ENCODE data around the gene HINT3.

Gene HINT3

GRCh38 chr6:125939791-125940190 lies 16.8 kb upstream of the HINT3 start:
- Histone ChIP-seq H3K27ac (ENCODE audit: low read length) (no peak overlapping the region), H3K27me3 (ENCODE audit: control insufficient read depth in 1 of 2, insufficient read depth in 2 of 2, low read length in 2 of 2) (no peaks in the 10 kb centered on the region), H3K4me1 (ENCODE audit: control insufficient read depth, insufficient read depth, low read length) (no peaks in the 10 kb centered on the region), H3K36me3 (ENCODE audit: control insufficient read depth in 2 of 2, insufficient read depth in 2 of 2, low read length in 2 of 2) (no peaks in the 10 kb centered on the region), H3K9me3 (ENCODE audit: control insufficient read depth in 2 of 2, low read length in 2 of 2) (no peaks in the 10 kb centered on the region), H3K4me3 (ENCODE audit: low read length in 2 of 2) (no peak overlapping the region), H3K9ac (ENCODE audit: low read length in 2 of 2) (no peak overlapping the region)

GRCh38 chr6:125940247-125941041 lies 16.1 kb upstream of the HINT3 start:
- Histone ChIP-seq H3K36me3 (ENCODE audit: control insufficient read depth in 2 of 2, insufficient read depth in 2 of 2, low read length in 2 of 2) (no peaks in the 10 kb centered on the region), H3K27me3 (ENCODE audit: control insufficient read depth in 1 of 2, insufficient read depth in 2 of 2, low read length in 2 of 2) (no peaks in the 10 kb centered on the region), H3K9ac (ENCODE audit: low read length in 2 of 2) (no peak overlapping the region), H3K9me3 (ENCODE audit: control insufficient read depth in 2 of 2, low read length in 2 of 2) (no peaks in the 10 kb centered on the region), H3K4me1 (ENCODE audit: control insufficient read depth, insufficient read depth, low read length) (no peaks in the 10 kb centered on the region), H3K4me3 (ENCODE audit: low read length in 2 of 2) (no peak overlapping the region), H3K27ac (ENCODE audit: low read length) (no peak overlapping the region)

- Histone ChIP-seq H3K9ac (ENCODE audit: low read length in 2 of 2) (no peak overlapping the region), H3K27ac (ENCODE audit: low read length) (no peak overlapping the region), H3K36me3 (ENCODE audit: control insufficient read depth in 2 of 2, insufficient read depth in 2 of 2, low read length in 2 of 2) (no peaks in the 10 kb centered on the region), H3K27me3 (ENCODE audit: control insufficient read depth in 1 of 2, insufficient read depth in 2 of 2, low read length in 2 of 2) (no peaks in the 10 kb centered on the region), H3K4me1 (ENCODE audit: control insufficient read depth, insufficient read depth, low read length) (no peaks in the 10 kb centered on the region), H3K9me3 (ENCODE audit: control insufficient read depth in 2 of 2, low read length in 2 of 2) (no peaks in the 10 kb centered on the region), H3K4me3 (ENCODE audit: low read length in 2 of 2) (no peak overlapping the region)
These were observed 13.7 kb upstream of the HINT3 start for GRCh38 chr6:125942672-125943527.

GRCh38 chr6:125943528-125944433 lies 12.8 kb upstream of the HINT3 start:
- no peaks in the 10 kb centered on the region for H3K27me3 ChIP-seq (ENCODE audit: control insufficient read depth in 1 of 2, insufficient read depth in 2 of 2, low read length in 2 of 2)
- H3K27ac ChIP-seq (ENCODE audit: low read length) = no peak overlapping the region

GRCh38 chr6:125944434-125944816 lies 12.1 kb upstream of the HINT3 start:
- H3K36me3 ChIP-seq (ENCODE audit: control insufficient read depth in 2 of 2, insufficient read depth in 2 of 2, low read length in 2 of 2) = no peaks in the 10 kb centered on the region
- H3K9me3 ChIP-seq (ENCODE audit: control insufficient read depth in 2 of 2, low read length in 2 of 2) = no peaks in the 10 kb centered on the region
- no peak overlapping the region for H3K4me3 ChIP-seq (ENCODE audit: low read length in 2 of 2)
- no peak overlapping the region for H3K27ac ChIP-seq (ENCODE audit: low read length)
- H3K9ac ChIP-seq (ENCODE audit: low read length in 2 of 2) = no peak overlapping the region
- H3K27me3 ChIP-seq (ENCODE audit: control insufficient read depth in 1 of 2, insufficient read depth in 2 of 2, low read length in 2 of 2) = no peaks in the 10 kb centered on the region
- no peaks in the 10 kb centered on the region for H3K4me1 ChIP-seq (ENCODE audit: control insufficient read depth, insufficient read depth, low read length)

More at GRCh38 chr6:125943528-125944433, 12.8 kb upstream of the HINT3 start:
- Histone ChIP-seq H3K4me3 (ENCODE audit: low read length in 2 of 2) (no peak overlapping the region), H3K4me1 (ENCODE audit: control insufficient read depth, insufficient read depth, low read length) (no peaks in the 10 kb centered on the region), H3K36me3 (ENCODE audit: control insufficient read depth in 2 of 2, insufficient read depth in 2 of 2, low read length in 2 of 2) (no peaks in the 10 kb centered on the region), H3K9ac (ENCODE audit: low read length in 2 of 2) (no peak overlapping the region), H3K9me3 (ENCODE audit: control insufficient read depth in 2 of 2, low read length in 2 of 2) (no peaks in the 10 kb centered on the region)

- Histone ChIP-seq H3K27ac (ENCODE audit: low read length) (no peak overlapping the region), H3K9me3 (ENCODE audit: control insufficient read depth in 2 of 2, low read length in 2 of 2) (no peaks in the 10 kb centered on the region), H3K4me3 (ENCODE audit: low read length in 2 of 2) (no peak overlapping the region), H3K27me3 (ENCODE audit: control insufficient read depth in 1 of 2, insufficient read depth in 2 of 2, low read length in 2 of 2) (no peaks in the 10 kb centered on the region), H3K36me3 (ENCODE audit: control insufficient read depth in 2 of 2, insufficient read depth in 2 of 2, low read length in 2 of 2) (no peaks in the 10 kb centered on the region), H3K9ac (ENCODE audit: low read length in 2 of 2) (no peak overlapping the region), H3K4me1 (ENCODE audit: control insufficient read depth, insufficient read depth, low read length) (no peaks in the 10 kb centered on the region)
These were observed 11.7 kb upstream of the HINT3 start for GRCh38 chr6:125944896-125945295.

- Histone ChIP-seq H3K9me3 (ENCODE audit: control insufficient read depth in 2 of 2, low read length in 2 of 2) (no peaks in the 10 kb centered on the region), H3K9ac (ENCODE audit: low read length in 2 of 2) (no peak overlapping the region), H3K4me3 (ENCODE audit: low read length in 2 of 2) (no peak overlapping the region), H3K27me3 (ENCODE audit: control insufficient read depth in 1 of 2, insufficient read depth in 2 of 2, low read length in 2 of 2) (no peaks in the 10 kb centered on the region), H3K4me1 (ENCODE audit: control insufficient read depth, insufficient read depth, low read length) (no peaks in the 10 kb centered on the region), H3K27ac (ENCODE audit: low read length) (no peak overlapping the region), H3K36me3 (ENCODE audit: control insufficient read depth in 2 of 2, insufficient read depth in 2 of 2, low read length in 2 of 2) (no peaks in the 10 kb centered on the region)
These were observed 11.0 kb upstream of the HINT3 start for GRCh38 chr6:125945378-125946141.

GRCh38 chr6:125947615-125948014 lies 9.0 kb upstream of the HINT3 start:
- H3K36me3 ChIP-seq (ENCODE audit: control insufficient read depth in 2 of 2, insufficient read depth in 2 of 2, low read length in 2 of 2) = no peaks in the 10 kb centered on the region
- H3K9ac ChIP-seq (ENCODE audit: low read length in 2 of 2) = no peak overlapping the region
- H3K9me3 ChIP-seq (ENCODE audit: control insufficient read depth in 2 of 2, low read length in 2 of 2) = no peaks in the 10 kb centered on the region
- H3K27ac ChIP-seq (ENCODE audit: low read length) = no peak overlapping the region
- no peak overlapping the region for H3K4me3 ChIP-seq (ENCODE audit: low read length in 2 of 2)
- H3K4me1 ChIP-seq (ENCODE audit: control insufficient read depth, insufficient read depth, low read length) = no peaks in the 10 kb centered on the region
- H3K27me3 ChIP-seq (ENCODE audit: control insufficient read depth in 1 of 2, insufficient read depth in 2 of 2, low read length in 2 of 2) = no peaks in the 10 kb centered on the region

- Histone ChIP-seq H3K36me3 (ENCODE audit: control insufficient read depth in 2 of 2, insufficient read depth in 2 of 2, low read length in 2 of 2) (no peaks in the 10 kb centered on the region), H3K4me1 (ENCODE audit: control insufficient read depth, insufficient read depth, low read length) (no peaks in the 10 kb centered on the region), H3K4me3 (ENCODE audit: low read length in 2 of 2) (no peak overlapping the region), H3K27me3 (ENCODE audit: control insufficient read depth in 1 of 2, insufficient read depth in 2 of 2, low read length in 2 of 2) (peaks cover 0 to 4% of the 10 kb centered on the region in 2 donors), H3K9ac (ENCODE audit: low read length in 2 of 2) (no peak overlapping the region), H3K27ac (ENCODE audit: low read length) (no peak overlapping the region), H3K9me3 (ENCODE audit: control insufficient read depth in 2 of 2, low read length in 2 of 2) (no peaks in the 10 kb centered on the region)
These were observed 8.1 kb upstream of the HINT3 start for GRCh38 chr6:125948455-125948854.

- H3K36me3 ChIP-seq (ENCODE audit: control insufficient read depth in 2 of 2, insufficient read depth in 2 of 2, low read length in 2 of 2) = no peaks in the 10 kb centered on the region
- no peaks in the 10 kb centered on the region for H3K4me1 ChIP-seq (ENCODE audit: control insufficient read depth, insufficient read depth, low read length)
- no peaks in the 10 kb centered on the region for H3K9me3 ChIP-seq (ENCODE audit: control insufficient read depth in 2 of 2, low read length in 2 of 2)
- peaks cover 0 to 4% of the 10 kb centered on the region in 2 donors for H3K27me3 ChIP-seq (ENCODE audit: control insufficient read depth in 1 of 2, insufficient read depth in 2 of 2, low read length in 2 of 2)
- H3K4me3 ChIP-seq (ENCODE audit: low read length in 2 of 2) = no peak overlapping the region
- no peak overlapping the region for H3K9ac ChIP-seq (ENCODE audit: low read length in 2 of 2)
- no peak overlapping the region for H3K27ac ChIP-seq (ENCODE audit: low read length)
These were observed 7.5 kb upstream of the HINT3 start for GRCh38 chr6:125949069-125949468.
